Trophoblast cell (in vitro differentiated cells and primary cell): ENCODE data around the gene TUBB6.

ENCODE experiments used
- DNase-seq, 2 donors: peaks; one replicate each; pipeline ENCODE4 v3.0.0-alpha.2; 2016
- H2AFZ ChIP-seq: 2 replicates; pipeline ENCODE4 v1.6.1; 2013; ENCODE audit warnings: low read length, moderate library complexity, mild to moderate bottlenecking; ENCODE audit not compliant: insufficient read depth, poor library complexity
- H2AK5ac ChIP-seq: 2 replicates; pipeline ENCODE4 v1.6.1; 2013; ENCODE audit warnings: mild to moderate bottlenecking, low read length
- H2BK120ac ChIP-seq: 2 replicates; pipeline ENCODE4 v1.6.1; 2013; ENCODE audit warnings: low read length, mild to moderate bottlenecking, moderate library complexity; ENCODE audit not compliant: insufficient read depth, poor library complexity
- H2BK12ac ChIP-seq: 2 replicates; pipeline ENCODE4 v1.6.1; 2013; ENCODE audit warnings: mild to moderate bottlenecking, low read length, moderate library complexity
- H2BK5ac ChIP-seq: 2 replicates; pipeline ENCODE4 v1.6.1; 2013; ENCODE audit warnings: low read length, low read depth, moderate library complexity, mild to moderate bottlenecking; ENCODE audit not compliant: poor library complexity
- H3K14ac ChIP-seq: 2 replicates; pipeline ENCODE4 v1.6.1; 2013; ENCODE audit warnings: mild to moderate bottlenecking, low read length
- H3K18ac ChIP-seq: 2 replicates; pipeline ENCODE4 v1.6.1; 2013; ENCODE audit warnings: mild to moderate bottlenecking, low read length
- H3K23ac ChIP-seq: 2 replicates; pipeline ENCODE4 v1.6.1; 2013; ENCODE audit warnings: low read length
- H3K27ac ChIP-seq: 2 replicates; pipeline ENCODE4 v1.5.1; 2013; ENCODE audit warnings: low read depth, mild to moderate bottlenecking, inconsistent platforms, low read length, moderate library complexity
- H3K27me3 ChIP-seq: 2 replicates; pipeline ENCODE4 v1.6.1; 2013; ENCODE audit warnings: inconsistent platforms, mild to moderate bottlenecking, low read length, moderate library complexity; ENCODE audit not compliant: insufficient read depth
- H3K36me3 ChIP-seq, 2 experiments: 1 replicate in 1 of 2; 2 replicates in 1 of 2; pipeline ENCODE4 v1.6.1; 2013; ENCODE audit warnings: low read length in 2 of 2, mild to moderate bottlenecking in 2 of 2, moderate library complexity in 1 of 2; ENCODE audit not compliant: insufficient read depth in 2 of 2, control insufficient read depth in 1 of 2
- H3K4ac ChIP-seq: 2 replicates; pipeline ENCODE4 v1.6.1; 2013; ENCODE audit warnings: low read depth, mild to moderate bottlenecking, low read length, moderate library complexity
- H3K4me1 ChIP-seq, 2 experiments: 1 replicate in 1 of 2; 2 replicates in 1 of 2; pipeline ENCODE4 v1.6.1; 2013; ENCODE audit warnings: low read length in 2 of 2, mild to moderate bottlenecking in 2 of 2, moderate library complexity in 1 of 2; ENCODE audit not compliant: insufficient read depth in 2 of 2, control insufficient read depth in 1 of 2
- H3K4me2 ChIP-seq: 2 replicates; pipeline ENCODE4 v1.6.1; 2013; ENCODE audit warnings: inconsistent platforms, mild to moderate bottlenecking, low read length, moderate library complexity
- H3K4me3 ChIP-seq: 2 replicates; pipeline ENCODE4 v1.5.1; 2013; ENCODE audit warnings: mild to moderate bottlenecking, low read depth, low read length, inconsistent platforms
- H3K79me1 ChIP-seq: one replicate; pipeline ENCODE4 v1.6.1; 2013; ENCODE audit warnings: low read length
- H3K79me2 ChIP-seq: 2 replicates; pipeline ENCODE4 v1.6.1; 2013; ENCODE audit warnings: low read length, mild to moderate bottlenecking; ENCODE audit not compliant: control insufficient read depth, insufficient read depth, poor library complexity
- H3K9ac ChIP-seq: 2 replicates; pipeline ENCODE4 v1.6.1; 2013; ENCODE audit warnings: mild to moderate bottlenecking, low read length
- H3K9me3 ChIP-seq: 2 replicates; pipeline ENCODE4 v1.6.1; 2013; ENCODE audit warnings: low read depth, mild to moderate bottlenecking, control low read depth, inconsistent platforms, low read length; ENCODE audit not compliant: insufficient read depth
- H4K12ac ChIP-seq: 2 replicates; pipeline ENCODE4 v1.6.1; 2013; ENCODE audit warnings: low read depth, mild to moderate bottlenecking, low read length, moderate library complexity
- H4K8ac ChIP-seq: 2 replicates; pipeline ENCODE4 v1.6.1; 2013; ENCODE audit warnings: low read depth, mild to moderate bottlenecking, low read length, moderate library complexity
- H4K91ac ChIP-seq: one replicate; pipeline ENCODE4 v1.6.1; 2013; ENCODE audit warnings: low read depth, mild to moderate bottlenecking, low read length, moderate library complexity
- WGBS: extraction: QIAGEN DNeasy Blood & Tissue Kit; methylation state at CpG from one replicate; pipeline ENCODE4 v1.1.7; 2013; ENCODE audit warnings: missing lambda C conversion rate; ENCODE audit not compliant: insufficient read length, insufficient coverage; ENCODE audit errors: extremely low coverage; 5-methylcytosine and 5-hydroxymethylcytosine counted together

TUBB6 gene

GRCh38 chr18:12305211-12305610 lies 2.8 kb upstream of the TUBB6 start:
- no peak overlapping the region for H2AFZ ChIP-seq
- no peak overlapping the region for H3K18ac ChIP-seq
- H3K4me2 ChIP-seq = no peak overlapping the region
- H3K9ac ChIP-seq = no peak overlapping the region
- no peak overlapping the region for H4K91ac ChIP-seq
- H3K36me3 ChIP-seq = peaks cover 0 to 2% of the 10 kb centered on the region in 2 experiments
- H3K9me3 ChIP-seq = no peaks in the 10 kb centered on the region
- no peak overlapping the region for H4K8ac ChIP-seq
- no peak overlapping the region for H2BK12ac ChIP-seq
- no peak overlapping the region for H2AK5ac ChIP-seq
- H3K27ac ChIP-seq = no peak overlapping the region
- peaks cover 13% of the 10 kb centered on the region for H3K79me2 ChIP-seq
- H3K4ac ChIP-seq = no peak overlapping the region
- H2BK120ac ChIP-seq = no peak overlapping the region
- no peak overlapping the region for H3K23ac ChIP-seq
- no peak overlapping the region for H3K4me3 ChIP-seq
- H3K79me1 ChIP-seq = peaks cover 18% of the 10 kb centered on the region
- peaks cover 3 to 19% of the 10 kb centered on the region in 2 experiments for H3K4me1 ChIP-seq
- H4K12ac ChIP-seq = peak overlapping the region; percentile 22
- no peak for DNase-seq
- WGBS = no CpG with 5 or more reads among the region's 12 CpGs
- no peak overlapping the region for H3K14ac ChIP-seq
- no peak overlapping the region for H2BK5ac ChIP-seq
- no peaks in the 10 kb centered on the region for H3K27me3 ChIP-seq

DNA sequence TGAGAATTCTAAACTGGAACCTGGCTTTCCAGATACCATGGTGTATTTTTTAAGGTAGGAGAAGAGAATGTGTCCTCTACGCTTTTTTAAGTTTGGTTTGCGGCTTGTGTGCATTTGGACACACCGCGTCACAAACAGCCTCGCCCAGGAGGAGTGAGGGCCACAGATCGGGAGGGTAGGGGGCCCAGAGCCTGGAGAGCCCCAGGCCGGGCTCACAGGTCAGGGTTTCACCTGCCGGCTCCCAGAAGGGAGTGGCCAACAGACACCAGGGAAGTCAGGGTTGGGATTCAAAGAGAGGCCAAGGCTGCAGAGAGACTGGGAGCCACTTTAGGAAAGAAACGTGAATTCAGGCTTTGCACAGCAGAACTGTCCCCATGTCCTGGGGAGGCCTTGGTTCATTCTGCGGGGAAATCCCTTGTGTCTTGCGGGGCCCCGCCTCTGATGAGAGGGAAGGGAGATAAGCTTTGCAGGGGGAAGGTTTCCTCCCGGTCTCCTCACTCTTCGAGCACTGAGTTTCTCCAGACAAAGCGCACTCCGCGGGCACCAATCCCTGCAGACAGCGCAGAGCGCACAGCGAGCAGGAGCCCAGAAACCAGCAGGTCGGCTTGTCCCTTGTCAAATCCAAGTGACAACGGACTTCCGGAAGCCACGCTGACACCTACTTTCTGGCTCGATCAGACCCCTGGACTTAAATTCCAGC lies 2.0 kb upstream of the TUBB6 start:
- H2AFZ ChIP-seq = no peak overlapping the region
- no peak overlapping the region for H4K8ac ChIP-seq
- H4K12ac ChIP-seq = no peak overlapping the region
- H3K4ac ChIP-seq = no peak overlapping the region
- H3K4me3 ChIP-seq = no peak overlapping the region
- no peak overlapping the region for H3K9ac ChIP-seq
- no peak for DNase-seq
- H2BK12ac ChIP-seq = no peak overlapping the region
- H3K79me2 ChIP-seq = peaks cover 13% of the 10 kb centered on the region
- H3K36me3 ChIP-seq = peaks cover 8% of the 10 kb centered on the region in 2 experiments
- H2AK5ac ChIP-seq = no peak overlapping the region
- H3K27ac ChIP-seq = no peak overlapping the region
- no peak overlapping the region for H3K23ac ChIP-seq
- no peak overlapping the region for H2BK120ac ChIP-seq
- H3K79me1 ChIP-seq = peaks cover 18% of the 10 kb centered on the region
- peak overlapping the region; percentile 45 for H3K4me2 ChIP-seq
- H4K91ac ChIP-seq = no peak overlapping the region
- H3K14ac ChIP-seq = no peak overlapping the region
- no CpG with 5 or more reads among the region's 25 CpGs for WGBS
- H3K18ac ChIP-seq = no peak overlapping the region
- H3K9me3 ChIP-seq = no peaks in the 10 kb centered on the region
- H3K4me1 ChIP-seq = peaks cover 6 to 25% of the 10 kb centered on the region in 2 experiments
- H2BK5ac ChIP-seq = no peak overlapping the region
- no peaks in the 10 kb centered on the region for H3K27me3 ChIP-seq

DNA sequence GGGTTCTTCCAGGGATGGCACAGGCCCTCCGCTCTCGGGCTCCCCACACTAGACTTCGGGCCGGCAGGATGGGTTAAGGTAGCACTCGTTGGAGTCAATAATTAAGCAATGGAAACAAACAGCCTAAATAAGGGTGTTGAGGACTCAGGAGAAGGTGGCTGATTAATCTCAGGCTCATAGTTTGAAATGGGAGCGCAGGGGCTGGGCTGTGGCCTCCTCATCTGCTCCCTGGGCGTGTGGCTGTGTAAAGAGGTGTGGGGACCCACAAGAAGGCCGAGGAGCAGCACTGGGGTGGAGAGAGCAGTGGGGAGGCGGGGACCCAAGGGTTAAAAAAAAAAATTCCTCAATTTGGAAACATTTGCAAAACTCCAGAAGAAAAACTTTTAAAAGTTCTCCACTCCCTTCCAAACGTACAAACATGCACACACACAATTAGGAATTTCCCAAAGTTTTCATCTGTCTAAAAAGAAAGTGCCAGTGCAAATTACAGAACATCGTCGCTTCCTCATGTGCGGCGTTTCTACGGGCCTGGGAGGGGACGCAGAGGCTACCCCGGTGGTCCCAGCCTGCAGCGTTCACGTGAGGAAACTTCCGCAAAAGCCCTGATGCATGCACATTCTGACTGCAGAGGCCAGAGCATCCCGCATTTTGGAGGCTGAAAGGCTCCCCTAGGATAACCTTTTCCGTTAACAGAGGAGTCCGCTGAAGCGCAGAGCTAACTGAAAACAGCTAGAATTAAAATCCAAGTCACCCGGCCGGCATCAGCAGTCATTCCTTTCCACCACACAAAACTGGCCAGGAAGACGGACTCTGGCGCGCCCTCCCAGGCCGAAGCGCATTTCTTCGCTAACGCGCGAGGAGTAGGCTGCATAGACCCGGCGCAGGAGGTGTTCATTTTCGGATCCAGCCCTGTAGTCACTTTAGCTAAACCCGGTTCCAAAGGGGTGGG lies 1.0 kb upstream of the TUBB6 start:
- Histone ChIP-seq H3K79me1 (peaks cover 18% of the 10 kb centered on the region), H4K12ac (peak overlapping the region; percentile 7), H2BK5ac (no peak overlapping the region), H3K79me2 (peaks cover 13% of the 10 kb centered on the region), H2BK12ac (no peak overlapping the region), H3K27ac (peak overlapping the region; percentile 69), H3K9me3 (no peaks in the 10 kb centered on the region), H4K91ac (peak overlapping the region; percentile 74), H3K27me3 (no peaks in the 10 kb centered on the region), H3K36me3 (peaks cover 9 to 12% of the 10 kb centered on the region in 2 experiments), H3K4ac (no peak overlapping the region), H3K23ac (no peak overlapping the region), H2BK120ac (no peak overlapping the region), H2AK5ac (no peak overlapping the region), H3K4me1 (peaks cover 6 to 23% of the 10 kb centered on the region in 2 experiments), H3K18ac (no peak overlapping the region), H3K4me3 (peak overlapping the region; percentile 72), H3K4me2 (peak overlapping the region; percentile 56), H4K8ac (no peak overlapping the region), H3K14ac (peak overlapping the region; percentile 18), H2AFZ (peak overlapping the region; percentile 61), H3K9ac (peak overlapping the region; percentile 35)
- no CpG with 5 or more reads among the region's 39 CpGs for WGBS
- DNase-seq = peak; percentile 60 to 74

GRCh38 chr18:12308386-12309100 lies 502 bp downstream of the TUBB6 start:
- Histone ChIP-seq H3K9ac (peak overlapping the region; percentile 91), H2AK5ac (peak overlapping the region; percentile 68), H3K18ac (peak overlapping the region; percentile 100), H2BK5ac (peak overlapping the region; percentile 96), H2BK120ac (peak overlapping the region; percentile 97), H2BK12ac (peak overlapping the region; percentile 53), H4K12ac (peak overlapping the region; percentile 96), H3K23ac (no peak overlapping the region), H3K4me1 (peaks cover 6 to 23% of the 10 kb centered on the region in 2 experiments), H3K4ac (peak overlapping the region; percentile 74), H3K27ac (peak overlapping the region; percentile 88), H3K4me2 (peak overlapping the region; percentile 79), H3K79me2 (peaks cover 13% of the 10 kb centered on the region), H3K27me3 (no peaks in the 10 kb centered on the region), H4K91ac (peak overlapping the region; percentile 92), H3K14ac (peak overlapping the region; percentile 99), H3K79me1 (peaks cover 18% of the 10 kb centered on the region), H4K8ac (peak overlapping the region; percentile 94), H2AFZ (peak overlapping the region; percentile 96), H3K9me3 (no peaks in the 10 kb centered on the region), H3K4me3 (peak overlapping the region; percentile 93), H3K36me3 (peaks cover 14 to 15% of the 10 kb centered on the region in 2 experiments)
- peak; percentile 89 to 91 for DNase-seq
- no CpG with 5 or more reads among the region's 81 CpGs for WGBS
